NCI-H2081 (cell line): ENCODE measurements around the gene RNF126.
A peak's percentile ranks its signal among the peaks of the same experiment; 100 is the strongest.

Source experiments
- DNase-seq, 2 experiments: peaks; one replicate each; lab custom pipeline; 2025; lab: John Stamatoyannopoulos, UW

Gene RNF126

GRCh38 chr19:663682-664117, 686 bp upstream of the RNF126 start:
- DNase-seq: no peak

- DNase-seq: peak; percentile 35 to 65
Measured at GRCh38 chr19:662207-662961, 630 bp downstream of the RNF126 start.

GRCh38 chr19:661427-662196, 1.4 kb downstream of the RNF126 start:
- DNase-seq: no peak

- no peak for DNase-seq
Measured at GRCh38 chr19:660793-661426, 2.1 kb downstream of the RNF126 start.

- no peak for DNase-seq
Measured at GRCh38 chr19:658916-659839, 3.8 kb downstream of the RNF126 start.

GRCh38 chr19:658059-658839, 4.8 kb downstream of the RNF126 start:
- DNase-seq: no peak

- DNase-seq: no peak
Measured at GRCh38 chr19:657611-658010, 5.4 kb downstream of the RNF126 start.

GRCh38 chr19:656751-657559, 6.1 kb downstream of the RNF126 start:
- no peak for DNase-seq

GRCh38 chr19:655691-656090, 7.3 kb downstream of the RNF126 start:
- no peak for DNase-seq

- DNase-seq: no peak
Measured at GRCh38 chr19:653425-653824, 9.6 kb downstream of the RNF126 start.

- DNase-seq: no peak
Measured at GRCh38 chr19:652467-653389, 10.3 kb downstream of the RNF126 start.

- DNase-seq: no peak
Measured at GRCh38 chr19:651991-652390, 11.0 kb downstream of the RNF126 start.

- DNase-seq: no peak
Measured at GRCh38 chr19:651114-651818, 11.7 kb downstream of the RNF126 start.

- DNase-seq: no peak
Measured at GRCh38 chr19:650121-650520, 12.9 kb downstream of the RNF126 start.

- no peak for DNase-seq
Measured at GRCh38 chr19:648904-649801, 13.9 kb downstream of the RNF126 start.

GRCh38 chr19:648305-648704, 14.7 kb downstream of the RNF126 start:
- DNase-seq: no peak

GRCh38 chr19:647566-648284, 15.3 kb downstream of the RNF126 start:
- DNase-seq: no peak
